Endothelial cell of umbilical vein (primary cell): Measurements from ENCODE around the gene LGALS8. TPM values are rescaled to one million over a fixed set of nuclear protein-coding genes. Genes with fewer than 3 reads are reported as not detected.

Experiments
- BruUV-seq: library from RNA; stranded (reverse); fragments of 400-500 nt; replicated peaks from 2 replicates; lab custom pipeline; 2021; lab: Mats Ljungman, UMichigan
- CTCF ChIA-PET: fragments of 300-600, 350-600 bp; sonication (Branson Sonifier 250); formaldehyde crosslinking; loops from one replicate; lab custom pipeline; 2021; ENCODE audit warnings: antibody characterized with exemption, inconsistent platforms; lab: Charles Lee
- POLR2A ChIA-PET: fragments of 300-600, 350-600 bp; sonication (Branson Sonifier 250); formaldehyde crosslinking; loops from one replicate; lab custom pipeline; 2021; ENCODE audit warnings: antibody characterized with exemption, inconsistent platforms; lab: Charles Lee
- DNase-seq: peaks from one replicate; pipeline ENCODE4 v3.0.0-alpha.2; 2011; ENCODE audit warnings: low read depth, low spot score
- FAIRE-seq: peaks from 2 replicates; lab custom pipeline; 2011; peaks lifted over from hg19 to GRCh38; lab: Jason Lieb, UNC
- H2AFZ ChIP-seq: 2 replicates; pipeline ENCODE4 v1.6.0; 2012; ENCODE audit warnings: low read depth, low read length, control low read depth, inconsistent platforms
- H3K27ac ChIP-seq: 2 replicates; pipeline ENCODE4 v1.5.1; 2011; ENCODE audit warnings: low read depth, mild to moderate bottlenecking, control low read depth, low read length, moderate library complexity; ENCODE audit not compliant: insufficient read depth
- H3K27me3 ChIP-seq, 2 experiments: 2 replicates each; pipeline versions ENCODE4 v1.6.0 to v1.6.1; 2011; ENCODE audit warnings: low read length in 2 of 2, mixed read lengths in 1 of 2; ENCODE audit not compliant: control insufficient read depth in 2 of 2, insufficient read depth in 2 of 2
- H3K36me3 ChIP-seq, 2 experiments: 2 replicates in 1 of 2; 3 replicates in 1 of 2; pipeline ENCODE4 v1.5.1; 2011; ENCODE audit warnings: low read length in 2 of 2, mild to moderate bottlenecking in 1 of 2, moderate library complexity in 1 of 2; ENCODE audit not compliant: control insufficient read depth in 2 of 2, insufficient read depth in 2 of 2; ENCODE audit errors: extremely low read depth in 1 of 2
- H3K4me1 ChIP-seq: 3 replicates; pipeline ENCODE4 v1.5.1; 2011; ENCODE audit warnings: mild to moderate bottlenecking, low read length; ENCODE audit not compliant: control insufficient read depth, insufficient read depth; ENCODE audit errors: extremely low read depth
- H3K4me2 ChIP-seq: 2 replicates; pipeline ENCODE4 v1.6.1; 2011; ENCODE audit warnings: low read length, control low read depth, mixed read lengths; ENCODE audit not compliant: insufficient read depth
- H3K4me3 ChIP-seq, 3 experiments: fragments of 200-600 bp in 1 of 3; sonication (generic), shearing (Covaris generic) in 1 of 3; replicated peaks in 1 of 3; 2 replicates each; pipeline ENCODE4 v1.5.1; 2011 to 2016; ENCODE audit warnings: control low read depth in 3 of 3, low read length in 3 of 3, mild to moderate bottlenecking in 2 of 3, inconsistent platforms in 1 of 3, low read depth in 1 of 3, moderate library complexity in 1 of 3; ENCODE audit not compliant: insufficient read depth in 1 of 3
- H3K79me2 ChIP-seq: 2 replicates; pipeline ENCODE4 v1.6.0; 2012; ENCODE audit warnings: low read length, inconsistent platforms; ENCODE audit not compliant: control insufficient read depth, insufficient read depth
- H3K9ac ChIP-seq: replicated peaks from 2 replicates; pipeline ENCODE3; 2011; ENCODE audit warnings: low read length, control low read depth; ENCODE audit not compliant: insufficient read depth; ENCODE audit errors: extremely low read depth
- H3K9me1 ChIP-seq: replicated peaks from 3 replicates; pipeline ENCODE4 v1.6.0; 2011; ENCODE audit warnings: mild to moderate bottlenecking, low read length; ENCODE audit not compliant: control insufficient read depth, insufficient read depth; ENCODE audit errors: extremely low read depth
- H3K9me3 ChIP-seq: replicated peaks from 2 replicates; pipeline ENCODE4 v1.5.1; 2012; ENCODE audit warnings: low read length, inconsistent platforms; ENCODE audit not compliant: control insufficient read depth, insufficient read depth
- H4K20me1 ChIP-seq: replicated peaks from 2 replicates; pipeline ENCODE3; 2011; ENCODE audit warnings: mild to moderate bottlenecking, low read length; ENCODE audit not compliant: control insufficient read depth, insufficient read depth; ENCODE audit errors: extremely low read depth
- CTCF ChIP-seq, 2 donors: IDR thresholded peaks; 1 replicate in 1 of 2; 2 replicates in 1 of 2; pipeline ENCODE4 v1.5.1; 2011; ENCODE audit warnings: low read length in 2 of 2, mild to moderate bottlenecking in 2 of 2, moderate library complexity in 2 of 2, control low read depth in 1 of 2, inconsistent platforms in 1 of 2, low read depth in 1 of 2; ENCODE audit not compliant: insufficient read depth in 1 of 2; ENCODE audit errors: extremely low read depth in 1 of 2
- EZH2 ChIP-seq: IDR thresholded peaks from 2 replicates; pipeline ENCODE4 v1.6.1; 2012; ENCODE audit warnings: borderline replicate concordance, low read depth, mild to moderate bottlenecking, moderate library complexity, low read length, inconsistent platforms; ENCODE audit not compliant: severe bottlenecking
- FOS ChIP-seq: IDR thresholded peaks from 2 replicates; pipeline ENCODE4 v1.6.1; 2011; ENCODE audit warnings: mild to moderate bottlenecking, low read length, moderate library complexity, borderline replicate concordance; ENCODE audit not compliant: insufficient read depth
- GATA2 ChIP-seq: IDR thresholded peaks from 2 replicates; pipeline ENCODE4 v1.7.0; 2011; ENCODE audit warnings: low read depth, mild to moderate bottlenecking, moderate library complexity, mixed read lengths, low read length; ENCODE audit not compliant: insufficient read length, insufficient read depth
- JUN ChIP-seq: IDR thresholded peaks from 2 replicates; pipeline ENCODE4 v1.6.1; 2011; ENCODE audit warnings: borderline replicate concordance, low read depth; ENCODE audit not compliant: insufficient read length, insufficient read depth
- MAX ChIP-seq: IDR thresholded peaks from 2 replicates; pipeline ENCODE4 v1.6.1; 2011; ENCODE audit not compliant: insufficient read depth, insufficient read length
- MYC ChIP-seq: IDR thresholded peaks from one replicate; pipeline ENCODE4 v1.6.1; 2011; ENCODE audit warnings: mild to moderate bottlenecking, low read depth, low read length
- POLR2A ChIP-seq: IDR thresholded peaks from 2 replicates; pipeline ENCODE4 v1.6.1; 2012; ENCODE audit warnings: low read depth, mild to moderate bottlenecking, control low read depth, low read length
- POLR2AphosphoS5 ChIP-seq: IDR thresholded peaks from 2 replicates; pipeline ENCODE4 v1.6.1; 2012; ENCODE audit warnings: low read depth, mild to moderate bottlenecking, control low read depth, low read length, moderate library complexity; ENCODE audit not compliant: insufficient read depth
- dilution Hi-C: fragments of 300-500 bp; cut with MboI; formaldehyde crosslinking; loops from one replicate; pipeline ENCODE4 v1.15.0; 2019; ENCODE audit warnings: low sequenced_read_pairs; ENCODE audit not compliant: extremely low pct_ligation_motif_present
- intact Hi-C: fragments of 100-400 bp; cut with micrococcal nuclease; formaldehyde crosslinking; loops from one replicate; pipeline ENCODE4 v1.10.0; 2022
- polyA plus RNA-seq, 4 experiments: library from polyadenylated mRNA; depleted of rRNA in 3 of 4; stranded (reverse) in 3 of 4; unstranded in 1 of 4; fragments of >200 nt; gene quantifications; 2 replicates each; pipeline versions ENCODE4 v1.2.1 to v1.2.3, GENCODE V29; 2011 to 2012; ENCODE audit warnings: missing spikeins in 1 of 4
- total RNA-seq: library from RNA; stranded (reverse); gene quantifications from 2 replicates; pipeline ENCODE4 v1.2.3, GENCODE V29; 2021

Gene LGALS8
- total and polyA plus RNA-seq, 2 donors (not counting 3 experiments of a cell fraction or from before 2014, with no cell fraction given): 45.6 to 49.9 TPM

- ChIA-PET CTCF (no interaction called here), POLR2A (no interaction called here)
- no peak for DNase-seq
These were observed 57.7 kb downstream of the LGALS8 start for GRCh38 chr1:236581528-236581927.

More at GRCh38 chr1:236581528-236581927, 57.7 kb downstream of the LGALS8 start:
- no peaks in the 10 kb centered on the region for H3K79me2 ChIP-seq
- no peaks in the 10 kb centered on the region for H3K9me3 ChIP-seq
- H3K4me2 ChIP-seq: no peak overlapping the region
- peaks cover 10 to 19% of the 10 kb centered on the region in 2 experiments for H3K36me3 ChIP-seq
- no peak overlapping the region for H3K27ac ChIP-seq
- no peak for TF ChIP-seq FOS
- no peak for TF ChIP-seq JUN
- TF ChIP-seq EZH2: no peak
- no peak for TF ChIP-seq MAX
- no peak for TF ChIP-seq GATA2
- TF ChIP-seq MYC: no peak
- no peak for TF ChIP-seq CTCF (IDR thresholded peaks at IDR 0.05; ENCODE audit: extremely low read depth in 1 of 2, insufficient read depth in 1 of 2, low read depth in 1 of 2, low read length in 2 of 2)
- TF ChIP-seq POLR2A: no peak
- no peak for TF ChIP-seq POLR2AphosphoS5
- BruUV-seq: no TSS peak
- H3K9me1 ChIP-seq: no peaks in the 10 kb centered on the region
- H2AFZ ChIP-seq: no peak overlapping the region
- intact Hi-C loops (loop anchor here (5.0 kb wide), 1 partner anchor 34 kb away; no protein-coding TSS in a partner anchor), dilution Hi-C loops (no loop called here)
- H3K4me1 ChIP-seq: no peaks in the 10 kb centered on the region
- FAIRE-seq: no peak
- H4K20me1 ChIP-seq: no peaks in the 10 kb centered on the region
- no peaks in the 10 kb centered on the region for H3K27me3 ChIP-seq
- no peak overlapping the region for H3K9ac ChIP-seq
- no peak overlapping the region for H3K4me3 ChIP-seq
